ENCODE data around the gene NKX6-2.

The NKX6-2 gene

DNA sequence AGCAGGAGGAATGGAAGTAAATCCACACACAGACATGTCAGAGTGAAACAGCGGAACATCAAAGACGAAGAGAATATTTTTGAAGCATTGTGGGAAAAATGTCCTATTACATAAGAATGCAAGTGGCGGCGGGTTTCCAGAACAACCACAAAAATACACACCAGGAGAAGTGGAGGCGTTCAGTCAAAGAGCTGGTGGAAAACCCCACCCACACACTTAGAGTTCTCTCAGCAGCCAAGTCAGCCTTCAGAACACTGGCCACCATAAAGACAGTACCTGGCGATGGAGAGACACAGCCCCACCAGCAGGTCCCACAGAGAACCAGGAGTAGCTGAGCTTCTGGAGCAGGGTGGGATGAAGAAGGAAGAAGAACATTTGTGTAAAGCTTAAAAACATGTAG lies 23.7 kb downstream of the NKX6-2 start:
- Histone ChIP-seq H3K27ac (ENCODE audit: low read depth, low read length) (no peak overlapping the region), H3K36me3 (ENCODE audit: insufficient read depth, low read length) (no peaks in the 10 kb centered on the region), H3K9ac (ENCODE audit: low read depth, low read length) (no peak overlapping the region), H3K4me3 (ENCODE audit: low read length) (no peak overlapping the region), H3K4me1 (ENCODE audit: insufficient read depth, low read length) (no peaks in the 10 kb centered on the region), H3K27me3 (ENCODE audit: insufficient read depth, low read length) (no peaks in the 10 kb centered on the region), H3K9me3 (ENCODE audit: insufficient read depth, low read depth, low read length) (peaks cover 10% of the 10 kb centered on the region; the same call in 1 of the 2 replicates)
- WGBS: 96% methylated on average over 5 of the region's 6 CpGs

DNA sequence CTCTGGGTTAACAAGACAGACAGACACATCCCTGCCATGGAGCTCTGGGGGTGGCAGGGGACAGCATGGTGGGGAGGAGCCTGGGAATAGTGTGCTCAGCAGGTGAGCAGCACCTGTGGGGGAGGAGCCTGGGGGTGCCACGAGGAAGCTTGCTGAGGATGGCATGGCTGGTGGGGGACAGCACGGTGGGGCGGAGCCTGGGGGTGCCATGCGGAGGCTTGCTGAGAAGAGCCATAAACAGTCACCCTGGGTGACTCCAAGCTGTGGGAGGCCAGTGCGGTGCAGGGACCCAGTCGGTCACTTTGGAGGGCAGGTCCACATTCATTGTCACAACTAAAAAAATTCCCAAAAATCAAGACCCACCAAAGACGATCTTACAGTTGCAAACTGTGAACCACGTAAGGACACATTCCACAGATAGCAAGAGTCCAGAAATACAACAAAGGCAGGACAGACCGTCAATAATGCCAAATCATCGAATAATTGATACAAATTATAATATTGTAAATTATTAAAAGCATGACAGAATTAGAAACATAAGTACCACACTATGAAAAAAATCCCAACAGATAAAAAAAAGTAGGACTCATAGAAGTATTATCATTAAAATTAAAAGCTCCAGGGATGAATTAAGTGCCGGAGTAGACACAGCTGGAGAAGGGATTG lies 24.4 kb downstream of the NKX6-2 start:
- no peak overlapping the region for H3K27ac ChIP-seq (ENCODE audit: low read depth, low read length)
- H3K36me3 ChIP-seq (ENCODE audit: insufficient read depth, low read length): 0 out of 2 replicates have a peak, but pooled peaks cover under 1% of the 10 kb centered on the region
- WGBS: 97% methylated on average over 10 of the region's 11 CpGs
- no peak overlapping the region for H3K4me3 ChIP-seq (ENCODE audit: low read length)
- no peak overlapping the region for H3K9ac ChIP-seq (ENCODE audit: low read depth, low read length)
- no peaks in the 10 kb centered on the region for H3K27me3 ChIP-seq (ENCODE audit: insufficient read depth, low read length)
- H3K9me3 ChIP-seq (ENCODE audit: insufficient read depth, low read depth, low read length): peaks cover 10% of the 10 kb centered on the region; the same call in 1 of the 2 replicates
- H3K4me1 ChIP-seq (ENCODE audit: insufficient read depth, low read length): no peaks in the 10 kb centered on the region

DNA sequence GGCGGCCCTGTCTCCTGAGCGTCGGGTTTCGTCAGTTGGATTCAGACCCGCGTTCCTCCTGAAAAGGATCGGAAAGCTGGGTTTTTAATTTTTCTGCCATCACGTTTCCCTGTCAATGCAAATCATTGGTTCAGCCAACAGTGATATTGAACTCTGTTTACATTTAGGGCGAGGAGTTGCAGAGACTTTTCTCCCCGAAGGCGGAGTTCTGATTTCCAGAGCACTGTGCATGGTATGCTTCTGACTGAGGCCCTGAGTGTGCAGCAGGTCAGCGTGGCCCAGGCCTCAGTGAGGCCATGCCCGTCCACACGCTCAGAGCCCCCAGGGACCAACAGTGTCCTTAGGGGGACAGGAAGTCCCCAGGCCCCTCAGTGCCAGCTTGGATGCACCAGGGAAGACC lies 27.1 kb downstream of the NKX6-2 start:
- H3K4me3 ChIP-seq (ENCODE audit: low read length): no peak overlapping the region
- H3K9ac ChIP-seq (ENCODE audit: low read depth, low read length): no peak overlapping the region
- no peak overlapping the region for H3K27ac ChIP-seq (ENCODE audit: low read depth, low read length)
- peaks cover 10% of the 10 kb centered on the region; the same call in 1 of the 2 replicates for H3K9me3 ChIP-seq (ENCODE audit: insufficient read depth, low read depth, low read length)
- no peaks in the 10 kb centered on the region for H3K27me3 ChIP-seq (ENCODE audit: insufficient read depth, low read length)
- no peaks in the 10 kb centered on the region for H3K4me1 ChIP-seq (ENCODE audit: insufficient read depth, low read length)
- WGBS: 96% methylated on average over 14 of the region's 14 CpGs
- peaks cover 3% of the 10 kb centered on the region; the same call in 1 of the 2 replicates for H3K36me3 ChIP-seq (ENCODE audit: insufficient read depth, low read length)

DNA sequence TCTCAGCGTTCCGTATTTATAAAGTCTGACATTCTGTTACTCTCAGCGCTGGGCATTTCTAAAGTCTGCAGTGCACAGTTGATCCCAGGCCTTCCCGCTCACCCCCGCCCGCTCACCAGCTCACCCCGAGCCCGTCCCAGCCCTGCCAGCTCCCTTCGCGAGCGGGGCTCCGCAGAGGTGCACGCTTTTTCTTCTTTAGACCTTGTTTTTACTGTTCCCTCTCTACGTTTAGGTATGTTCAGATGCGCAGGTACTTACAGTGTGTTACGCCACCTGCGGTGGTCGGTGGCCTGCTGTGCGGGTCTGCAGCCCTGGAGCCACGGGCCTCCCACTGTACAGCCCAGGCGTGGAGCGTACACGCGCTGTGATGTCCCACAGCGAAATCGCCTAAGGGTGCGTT lies 28.8 kb downstream of the NKX6-2 start:
- Histone ChIP-seq H3K36me3 (ENCODE audit: insufficient read depth, low read length) (peaks cover 3% of the 10 kb centered on the region; the same call in 1 of the 2 replicates), H3K4me3 (ENCODE audit: low read length) (no peak overlapping the region), H3K9ac (ENCODE audit: low read depth, low read length) (no peak overlapping the region), H3K27me3 (ENCODE audit: insufficient read depth, low read length) (no peaks in the 10 kb centered on the region), H3K9me3 (ENCODE audit: insufficient read depth, low read depth, low read length) (peaks cover 7% of the 10 kb centered on the region; the same call in 1 of the 2 replicates), H3K4me1 (ENCODE audit: insufficient read depth, low read length) (no peaks in the 10 kb centered on the region), H3K27ac (ENCODE audit: low read depth, low read length) (no peak overlapping the region)
- 97% methylated on average over 27 of the region's 27 CpGs for WGBS

DNA sequence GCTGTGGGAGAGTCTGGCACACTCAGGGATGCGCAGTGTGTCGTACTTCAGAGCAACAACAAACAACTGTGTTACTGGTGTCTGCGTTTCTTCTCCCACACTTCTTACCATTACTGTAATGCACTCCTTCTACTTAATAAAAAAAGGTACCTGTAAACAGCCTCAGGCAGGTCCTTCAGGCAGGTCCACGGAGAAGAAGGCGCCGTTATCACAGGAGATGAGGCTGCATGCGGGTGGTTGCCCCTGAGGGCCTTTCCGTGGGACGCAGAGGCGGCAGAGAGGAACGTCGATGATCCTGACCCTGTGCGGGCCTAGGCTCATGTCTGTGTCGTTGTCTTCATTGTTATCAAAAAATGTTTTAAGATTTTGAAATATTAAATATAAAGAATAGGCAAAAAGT lies 29.4 kb downstream of the NKX6-2 start:
- Histone ChIP-seq H3K4me3 (ENCODE audit: low read length) (no peak overlapping the region), H3K9ac (ENCODE audit: low read depth, low read length) (no peak overlapping the region), H3K4me1 (ENCODE audit: insufficient read depth, low read length) (no peaks in the 10 kb centered on the region), H3K9me3 (ENCODE audit: insufficient read depth, low read depth, low read length) (peaks cover under 1% of the 10 kb centered on the region; the same call in 1 of the 2 replicates), H3K36me3 (ENCODE audit: insufficient read depth, low read length) (peaks cover 3% of the 10 kb centered on the region; the same call in 1 of the 2 replicates), H3K27me3 (ENCODE audit: insufficient read depth, low read length) (no peaks in the 10 kb centered on the region), H3K27ac (ENCODE audit: low read depth, low read length) (no peak overlapping the region)
- WGBS: 96% methylated on average over 13 of the region's 14 CpGs

DNA sequence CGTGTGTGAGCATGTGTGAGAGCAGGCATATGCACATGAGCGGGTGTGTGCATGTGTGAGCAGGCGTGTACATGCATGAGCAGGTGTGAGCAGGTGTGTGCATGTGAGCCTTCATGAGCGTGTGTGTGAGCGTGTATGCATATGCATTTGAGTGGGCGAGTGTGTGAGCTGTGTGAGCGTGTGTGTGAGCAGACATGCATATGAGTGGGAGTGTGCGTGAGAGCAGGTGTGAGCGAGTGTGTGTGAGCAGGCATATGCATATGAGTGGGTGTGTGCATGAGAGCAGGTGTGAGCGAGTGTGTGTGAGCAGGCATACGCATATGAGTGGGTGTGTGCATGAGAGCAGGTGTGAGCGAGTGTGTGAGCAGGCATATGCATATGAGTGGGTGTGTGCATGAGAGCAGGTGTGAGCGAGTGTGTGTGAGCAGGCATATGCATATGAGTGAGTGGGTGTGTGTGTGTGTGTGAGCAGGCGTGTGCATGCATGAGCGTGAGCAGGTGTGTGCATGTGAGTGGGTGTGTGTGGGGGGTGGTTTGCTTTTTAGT lies 30.7 kb downstream of the NKX6-2 start:
- WGBS: 95% methylated on average over 15 of the region's 15 CpGs
- H3K27me3 ChIP-seq (ENCODE audit: insufficient read depth, low read length): no peaks in the 10 kb centered on the region

DNA sequence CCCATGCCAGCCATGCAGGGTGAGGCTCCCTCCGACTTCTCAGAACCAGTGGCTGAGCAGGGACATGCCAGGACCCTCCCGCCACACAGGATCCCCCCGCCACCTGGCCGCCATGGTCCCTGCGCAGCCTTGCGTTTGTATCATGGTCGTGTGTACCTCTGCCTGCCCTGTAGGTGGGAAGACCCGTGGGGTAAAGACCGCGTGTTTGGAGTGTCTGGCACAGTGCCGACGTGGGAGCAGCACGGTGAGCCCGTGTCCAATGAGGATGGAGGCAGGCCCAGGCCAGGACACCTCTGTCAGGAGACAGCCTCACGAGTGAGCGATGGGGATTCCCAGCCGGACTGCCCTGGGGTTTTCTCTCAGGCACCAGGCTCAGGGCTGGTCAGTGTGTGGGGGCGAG lies 31.9 kb downstream of the NKX6-2 start:
- H3K4me3 ChIP-seq (ENCODE audit: low read length): no peak overlapping the region
- H3K27me3 ChIP-seq (ENCODE audit: insufficient read depth, low read length): no peaks in the 10 kb centered on the region
- no peak overlapping the region for H3K9ac ChIP-seq (ENCODE audit: low read depth, low read length)
- H3K9me3 ChIP-seq (ENCODE audit: insufficient read depth, low read depth, low read length): no peaks in the 10 kb centered on the region
- 96% methylated on average over 18 of the region's 18 CpGs for WGBS
- H3K4me1 ChIP-seq (ENCODE audit: insufficient read depth, low read length): no peaks in the 10 kb centered on the region
- H3K36me3 ChIP-seq (ENCODE audit: insufficient read depth, low read length): peaks cover 3% of the 10 kb centered on the region; the same call in 1 of the 2 replicates
- no peak overlapping the region for H3K27ac ChIP-seq (ENCODE audit: low read depth, low read length)

More for the DNA sequence above, 30.7 kb downstream of the NKX6-2 start:
- Histone ChIP-seq H3K9ac (ENCODE audit: low read depth, low read length) (no peak overlapping the region), H3K27ac (ENCODE audit: low read depth, low read length) (no peak overlapping the region), H3K4me1 (ENCODE audit: insufficient read depth, low read length) (no peaks in the 10 kb centered on the region), H3K9me3 (ENCODE audit: insufficient read depth, low read depth, low read length) (no peaks in the 10 kb centered on the region), H3K36me3 (ENCODE audit: insufficient read depth, low read length) (peaks cover 3% of the 10 kb centered on the region; the same call in 1 of the 2 replicates), H3K4me3 (ENCODE audit: low read length) (no peak overlapping the region)

DNA sequence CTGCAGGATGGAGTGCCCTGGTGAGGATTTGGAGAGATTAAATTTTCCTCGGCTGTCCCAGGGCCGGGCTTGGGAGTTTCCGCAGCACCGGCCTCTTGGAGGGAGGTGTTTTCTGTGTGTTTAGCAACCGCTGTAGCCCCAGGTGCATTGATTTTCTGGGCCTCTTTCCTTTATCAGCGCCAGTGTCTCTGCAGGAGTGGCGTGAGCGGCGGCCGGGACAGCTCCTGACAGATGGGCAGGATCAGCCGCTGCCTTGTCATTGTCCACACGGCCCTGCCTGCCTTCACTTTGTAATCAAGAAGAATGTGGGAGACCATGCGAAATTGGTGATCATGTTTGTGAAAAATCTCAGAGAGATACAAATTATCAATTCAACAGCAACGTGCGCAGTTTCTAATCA lies 32.4 kb downstream of the NKX6-2 start:
- H3K9ac ChIP-seq (ENCODE audit: low read depth, low read length): no peak overlapping the region
- 94% methylated on average over 15 of the region's 15 CpGs for WGBS
- H3K4me3 ChIP-seq (ENCODE audit: low read length): no peak overlapping the region
- H3K36me3 ChIP-seq (ENCODE audit: insufficient read depth, low read length): peaks cover 3% of the 10 kb centered on the region; the same call in 1 of the 2 replicates
- H3K4me1 ChIP-seq (ENCODE audit: insufficient read depth, low read length): no peaks in the 10 kb centered on the region
- no peak overlapping the region for H3K27ac ChIP-seq (ENCODE audit: low read depth, low read length)
- no peaks in the 10 kb centered on the region for H3K9me3 ChIP-seq (ENCODE audit: insufficient read depth, low read depth, low read length)
- H3K27me3 ChIP-seq (ENCODE audit: insufficient read depth, low read length): no peaks in the 10 kb centered on the region

DNA sequence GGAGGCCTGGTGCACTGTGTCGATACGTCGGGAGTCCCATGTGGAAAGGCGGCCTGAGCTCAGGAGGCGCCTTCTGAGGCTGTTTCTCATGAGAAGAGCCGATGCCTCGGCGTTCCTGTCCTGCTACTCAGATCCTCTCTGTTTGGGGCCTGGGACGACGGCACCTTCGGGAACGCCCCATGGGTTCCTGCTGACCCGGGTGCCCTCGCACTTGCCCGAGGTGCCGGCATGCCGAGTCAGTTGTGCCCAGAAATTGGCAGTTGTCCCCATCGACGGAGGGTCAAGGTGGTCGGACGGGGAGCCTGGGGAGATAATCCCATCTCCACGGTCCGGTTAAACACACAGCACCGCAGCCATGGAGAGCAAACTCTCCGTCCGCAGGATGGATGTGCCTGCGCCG lies 33.0 kb downstream of the NKX6-2 start:
- Histone ChIP-seq H3K9ac (ENCODE audit: low read depth, low read length) (no peak overlapping the region), H3K9me3 (ENCODE audit: insufficient read depth, low read depth, low read length) (no peaks in the 10 kb centered on the region), H3K4me1 (ENCODE audit: insufficient read depth, low read length) (no peaks in the 10 kb centered on the region), H3K36me3 (ENCODE audit: insufficient read depth, low read length) (peaks cover 3% of the 10 kb centered on the region; the same call in 1 of the 2 replicates), H3K4me3 (ENCODE audit: low read length) (no peak overlapping the region), H3K27me3 (ENCODE audit: insufficient read depth, low read length) (no peaks in the 10 kb centered on the region), H3K27ac (ENCODE audit: low read depth, low read length) (no peak overlapping the region)
- 96% methylated on average over 28 of the region's 28 CpGs for WGBS

DNA sequence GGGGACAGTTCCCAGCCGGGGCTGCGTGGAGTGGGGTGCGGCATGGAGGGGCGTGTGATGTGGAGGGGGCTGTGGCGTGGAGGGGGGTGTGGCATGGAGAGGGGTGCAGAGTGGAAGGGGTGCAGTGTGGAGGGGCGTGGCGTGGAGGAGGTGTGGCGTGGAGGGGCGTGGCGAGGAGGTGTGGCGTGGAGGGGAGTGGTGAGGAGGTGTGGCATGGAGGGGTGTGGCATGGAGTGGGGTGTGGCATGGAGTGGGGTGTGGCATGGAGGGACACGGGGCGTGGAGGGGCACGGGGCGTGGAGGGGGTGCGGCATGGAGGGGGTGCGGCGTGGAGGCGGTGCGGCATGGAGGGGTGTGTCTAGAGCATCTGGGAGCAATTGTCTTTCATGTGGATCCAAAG lies 33.6 kb downstream of the NKX6-2 start:
- H3K36me3 ChIP-seq (ENCODE audit: insufficient read depth, low read length): peaks cover 3% of the 10 kb centered on the region; the same call in 1 of the 2 replicates

DNA sequence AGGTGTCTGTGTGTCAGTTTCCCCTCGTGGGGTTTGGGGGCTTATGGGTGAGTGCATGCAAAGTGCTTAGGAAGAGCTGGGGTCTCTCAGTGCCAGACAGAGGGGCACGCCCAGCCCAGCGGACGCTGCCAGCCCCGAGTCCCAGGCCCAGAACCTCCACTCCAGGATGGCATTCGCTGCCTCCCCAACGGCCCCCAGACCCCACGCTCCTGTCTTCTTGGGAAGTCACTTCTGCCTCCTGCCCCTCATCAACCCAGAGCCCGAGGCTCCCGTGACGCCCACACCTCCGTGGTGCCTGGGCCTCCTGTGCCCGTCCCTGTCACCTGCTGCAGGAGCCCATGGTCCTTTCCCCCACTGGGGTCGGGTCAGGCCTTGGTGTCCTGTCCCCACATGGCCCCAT lies 35.0 kb downstream of the NKX6-2 start:
- no peak overlapping the region for H3K27ac ChIP-seq (ENCODE audit: low read depth, low read length)
- H3K4me1 ChIP-seq (ENCODE audit: insufficient read depth, low read length): peaks cover 13% of the 10 kb centered on the region
- no peak overlapping the region for H3K9ac ChIP-seq (ENCODE audit: low read depth, low read length)
- H3K4me3 ChIP-seq (ENCODE audit: low read length): no peak overlapping the region
- WGBS: 93% methylated on average over 14 of the region's 14 CpGs
- H3K36me3 ChIP-seq (ENCODE audit: insufficient read depth, low read length): no peaks in the 10 kb centered on the region; the same call in 1 of the 2 replicates
- H3K9me3 ChIP-seq (ENCODE audit: insufficient read depth, low read depth, low read length): no peaks in the 10 kb centered on the region
- H3K27me3 ChIP-seq (ENCODE audit: insufficient read depth, low read length): no peaks in the 10 kb centered on the region; the same call in 1 of the 2 replicates

More for the DNA sequence above, 33.6 kb downstream of the NKX6-2 start:
- Histone ChIP-seq H3K9ac (ENCODE audit: low read depth, low read length) (no peak overlapping the region), H3K27ac (ENCODE audit: low read depth, low read length) (no peak overlapping the region), H3K4me3 (ENCODE audit: low read length) (no peak overlapping the region), H3K9me3 (ENCODE audit: insufficient read depth, low read depth, low read length) (no peaks in the 10 kb centered on the region), H3K27me3 (ENCODE audit: insufficient read depth, low read length) (no peaks in the 10 kb centered on the region), H3K4me1 (ENCODE audit: insufficient read depth, low read length) (no peaks in the 10 kb centered on the region)
- WGBS: 97% methylated on average over 20 of the region's 20 CpGs

Measured in HUES64 (cell line).